A673 (cell line): ENCODE measurements around the gene CTXN3.

Source experiments
- CTCF ChIP-seq: fragments of 300-800, 200-600 bp; sonication (generic); conservative IDR thresholded peaks from 2 replicates; pipeline ENCODE4 v1.5.1; 2017; ENCODE audit warnings: low read depth, mild to moderate bottlenecking, antibody characterized with exemption, low read length, moderate library complexity, mixed read lengths
- EZH2 ChIP-seq: fragments of 200-600 bp; sonication (generic); IDR thresholded peaks from 2 replicates; pipeline ENCODE4 v1.6.1; 2017; ENCODE audit warnings: borderline replicate concordance, low read depth, mild to moderate bottlenecking, mixed read lengths, antibody characterized with exemption, low read length; ENCODE audit not compliant: poor library complexity, severe bottlenecking

GRCh38 chr5:127664093-127664492 is 15.2 kb downstream of the CTXN3 start:
- TF ChIP-seq CTCF (no peak), EZH2 (no peak)
